Progenitor cell of endocrine pancreas (in vitro differentiated cells): Measurements from ENCODE around the gene SLC16A13. TPM values are rescaled to one million over a fixed set of nuclear protein-coding genes. Genes with fewer than 3 reads are reported as not detected.

Experiments used
- DNase-seq: peaks from one replicate; pipeline ENCODE4 v3.0.0; 2021; ENCODE audit warnings: low spot score; ENCODE audit not compliant: unreplicated experiment
- H3K27ac Mint-ChIP-seq: 2 replicates; pipeline ENCODE4 v1.8.0; 2021; ENCODE audit warnings: mild to moderate bottlenecking, moderate library complexity, mixed read lengths
- H3K27me3 Mint-ChIP-seq: 2 replicates; pipeline ENCODE4 v1.8.0; 2021; ENCODE audit warnings: mixed read lengths
- H3K36me3 Mint-ChIP-seq: 2 replicates; pipeline ENCODE4 v1.8.0; 2022; ENCODE audit warnings: mixed read lengths; ENCODE audit not compliant: insufficient read depth
- H3K4me1 Mint-ChIP-seq: 2 replicates; pipeline ENCODE4 v1.8.0; 2021; ENCODE audit warnings: low read depth, mixed read lengths
- H3K4me3 Mint-ChIP-seq: 2 replicates; pipeline ENCODE4 v1.8.0; 2021; ENCODE audit warnings: low read depth, mild to moderate bottlenecking, moderate library complexity, mixed read lengths
- H3K9me3 Mint-ChIP-seq: 2 replicates; pipeline ENCODE4 v1.8.0; 2021; ENCODE audit warnings: low read depth, mixed read lengths
- CTCF ChIP-seq: fragments of 200-600 bp; sonication (generic); IDR thresholded peaks from one replicate; pipeline ENCODE4 v1.5.0; 2021; ENCODE audit warnings: antibody characterized with exemption, mild to moderate bottlenecking; ENCODE audit not compliant: unreplicated experiment
- total RNA-seq: library from RNA; stranded (reverse); gene quantifications from 2 replicates; pipeline ENCODE4 v1.2.1, GENCODE V29; 2021

SLC16A13 gene
- total RNA-seq, 1 donor from 2014 or later = 20.3 TPM

GRCh38 chr17:7022781-7023571 is 12.8 kb upstream of the SLC16A13 start, which contains the start of gene BCL6B:
Gene BCL6B, plus strand, starts transcription at chr17:7023050. Its CDS starts 622 bp downstream, at chr17:7023672.
- H3K27ac Mint-ChIP-seq = no peak within 1 kb of the TSS
- TF ChIP-seq CTCF = no peak
- peaks cover 1% of the 10 kb centered on the region for H3K4me1 Mint-ChIP-seq
- H3K9me3 Mint-ChIP-seq = no peaks in the 10 kb centered on the region
- H3K4me3 Mint-ChIP-seq = no peak within 1 kb of the TSS
- no peaks in the 10 kb centered on the region for H3K36me3 Mint-ChIP-seq
- peaks cover 60% of the 10 kb centered on the region for H3K27me3 Mint-ChIP-seq
- DNase-seq = no peak

- no peaks in the 10 kb centered on the region for H3K9me3 Mint-ChIP-seq
- H3K36me3 Mint-ChIP-seq = no peaks in the 10 kb centered on the region
- TF ChIP-seq CTCF = no peak
- H3K27me3 Mint-ChIP-seq = peaks cover 62% of the 10 kb centered on the region
- DNase-seq = peak; percentile 58
- no peak overlapping the region for H3K27ac Mint-ChIP-seq
- no peak overlapping the region for H3K4me3 Mint-ChIP-seq
- peaks cover 1% of the 10 kb centered on the region for H3K4me1 Mint-ChIP-seq
Observed at GRCh38 chr17:7023576-7024401, 12.0 kb upstream of the SLC16A13 start.

DNA sequence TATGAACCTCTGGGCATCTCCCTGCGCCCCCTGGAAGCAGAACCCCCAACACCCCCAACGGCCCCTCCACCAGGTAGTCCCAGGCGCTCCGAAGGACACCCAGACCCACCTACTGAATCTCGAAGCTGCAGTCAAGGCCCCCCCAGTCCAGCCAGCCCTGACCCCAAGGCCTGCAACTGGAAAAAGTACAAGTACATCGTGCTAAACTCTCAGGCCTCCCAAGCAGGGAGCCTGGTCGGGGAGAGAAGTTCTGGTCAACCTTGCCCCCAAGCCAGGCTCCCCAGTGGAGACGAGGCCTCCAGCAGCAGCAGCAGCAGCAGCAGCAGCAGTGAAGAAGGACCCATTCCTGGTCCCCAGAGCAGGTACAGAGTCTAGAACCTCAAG is 11.4 kb upstream of the SLC16A13 start:
- Mint-ChIP-seq H3K4me3 (no peak overlapping the region), H3K27me3 (peaks cover 68% of the 10 kb centered on the region), H3K27ac (no peak overlapping the region), H3K4me1 (peaks cover 1% of the 10 kb centered on the region), H3K36me3 (no peaks in the 10 kb centered on the region), H3K9me3 (no peaks in the 10 kb centered on the region)
- no peak for DNase-seq
- TF ChIP-seq CTCF = no peak

DNA sequence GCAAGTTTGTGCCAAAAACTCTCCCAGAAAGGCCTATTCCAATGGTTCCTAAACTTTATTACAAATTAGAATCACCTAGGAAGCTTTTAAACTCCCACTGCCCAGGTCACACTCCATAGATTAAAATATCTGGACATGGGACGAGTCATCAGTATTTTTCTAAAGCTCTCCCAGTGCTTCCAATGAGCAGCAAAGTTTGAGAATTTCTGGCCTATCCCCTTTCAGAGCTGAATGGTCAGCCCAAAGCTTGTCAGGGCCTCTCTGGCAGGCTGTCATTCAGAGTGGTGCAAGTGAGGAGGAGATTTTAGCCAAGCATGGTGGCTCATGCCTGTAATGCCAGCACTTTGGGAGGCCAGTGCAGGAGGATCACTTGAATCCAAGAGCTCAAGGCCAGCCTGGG is 10.6 kb upstream of the SLC16A13 start:
- no peak for TF ChIP-seq CTCF
- Mint-ChIP-seq H3K27ac (no peak overlapping the region), H3K9me3 (no peaks in the 10 kb centered on the region), H3K4me1 (no peaks in the 10 kb centered on the region), H3K4me3 (no peak overlapping the region), H3K36me3 (no peaks in the 10 kb centered on the region), H3K27me3 (peaks cover 76% of the 10 kb centered on the region)
- no peak for DNase-seq

GRCh38 chr17:7026471-7027115 is 9.2 kb upstream of the SLC16A13 start:
- H3K4me3 Mint-ChIP-seq = no peak overlapping the region
- no peak overlapping the region for H3K27ac Mint-ChIP-seq
- no peaks in the 10 kb centered on the region for H3K4me1 Mint-ChIP-seq
- peaks cover 66% of the 10 kb centered on the region for H3K27me3 Mint-ChIP-seq
- no peaks in the 10 kb centered on the region for H3K36me3 Mint-ChIP-seq
- DNase-seq = no peak
- no peak for TF ChIP-seq CTCF
- no peaks in the 10 kb centered on the region for H3K9me3 Mint-ChIP-seq
